H1 (cell line): ENCODE results near the gene NOD2. TPM values are rescaled to one million over a fixed set of nuclear protein-coding genes. Genes with fewer than 3 reads are reported as not detected.

Experiments
- CTCF ChIA-PET: fragments of 300-600 bp; sonication (Branson Sonifier 250); formaldehyde crosslinking; loops from one replicate; lab custom pipeline; 2021; ENCODE audit not compliant: partially characterized antibody; lab: Charles Lee
- POLR2A ChIA-PET: fragments of 300-600 bp; sonication (Branson Sonifier 250); formaldehyde crosslinking; loops from one replicate; lab custom pipeline; 2021; ENCODE audit warnings: inconsistent platforms; ENCODE audit not compliant: partially characterized antibody; lab: Charles Lee
- DNase-seq, 2 experiments: peaks; one replicate each; pipeline versions ENCODE4 v3.0.0 to v3.0.0-alpha.2; 2010 to 2022; ENCODE audit warnings: low spot score in 2 of 2, low read depth in 1 of 2, mixed read lengths in 1 of 2
- FAIRE-seq: peaks from 2 replicates; lab custom pipeline; 2011; peaks lifted over from hg19 to GRCh38; lab: Jason Lieb, UNC
- H2AFZ ChIP-seq: 2 replicates; pipeline ENCODE4 v1.8.1; 2012; ENCODE audit warnings: low read length, inconsistent platforms
- H2AK5ac ChIP-seq: 2 replicates; pipeline ENCODE4 v1.6.1; 2013; ENCODE audit warnings: low read depth, low read length
- H2BK120ac ChIP-seq: replicated peaks from 2 replicates; pipeline ENCODE3; 2013; ENCODE audit warnings: low read depth, low read length, inconsistent platforms
- H2BK12ac ChIP-seq: 2 replicates; pipeline ENCODE4 v1.6.1; 2013; ENCODE audit warnings: low read depth, low read length
- H2BK15ac ChIP-seq: 2 replicates; pipeline ENCODE4 v1.6.1; 2013; ENCODE audit warnings: low read length
- H2BK20ac ChIP-seq: 2 replicates; pipeline ENCODE4 v1.6.1; 2013; ENCODE audit warnings: low read length
- H2BK5ac ChIP-seq: 2 replicates; pipeline ENCODE4 v1.6.1; 2013; ENCODE audit warnings: low read depth, low read length
- H3K14ac ChIP-seq: 2 replicates; pipeline ENCODE4 v1.6.1; 2013; ENCODE audit warnings: inconsistent platforms; ENCODE audit not compliant: insufficient read length
- H3K18ac ChIP-seq: 2 replicates; pipeline ENCODE4 v1.6.1; 2013; ENCODE audit warnings: low read length; ENCODE audit errors: extremely low read depth
- H3K23ac ChIP-seq: 2 replicates; pipeline ENCODE4 v1.6.1; 2013; ENCODE audit warnings: inconsistent platforms; ENCODE audit not compliant: insufficient read length
- H3K23me2 ChIP-seq: 2 replicates; pipeline ENCODE4 v1.6.1; 2013; ENCODE audit warnings: low read depth, low read length
- H3K27ac ChIP-seq: 2 replicates; pipeline ENCODE4 v1.6.1; 2011; ENCODE audit warnings: low read depth, low read length, inconsistent platforms
- H3K27me3 ChIP-seq, 4 experiments: replicated peaks in 1 of 4; 1 replicate in 1 of 4; 2 replicates in 3 of 4; pipeline versions ENCODE4 v1.6.1 to v1.8.1; 2011 to 2013; ENCODE audit warnings: low read length in 3 of 4, mild to moderate bottlenecking in 3 of 4, inconsistent platforms in 2 of 4, mixed read lengths in 2 of 4, moderate library complexity in 1 of 4; ENCODE audit not compliant: control insufficient read depth in 3 of 4, insufficient read depth in 3 of 4; ENCODE audit errors: extremely low read depth in 1 of 4
- H3K36me3 ChIP-seq, 4 experiments: 2 replicates each; pipeline versions ENCODE4 v1.6.1 to v1.8.1; 2011 to 2013; ENCODE audit warnings: mild to moderate bottlenecking in 4 of 4, low read length in 3 of 4, moderate library complexity in 2 of 4, control low read depth in 1 of 4, inconsistent platforms in 1 of 4; ENCODE audit not compliant: insufficient read depth in 4 of 4, control insufficient read depth in 2 of 4
- H3K4ac ChIP-seq: replicated peaks from 2 replicates; pipeline ENCODE3; 2013; ENCODE audit warnings: low read length, low read depth, mixed read lengths, inconsistent platforms; ENCODE audit not compliant: insufficient read length
- H3K4me1 ChIP-seq, 4 experiments: replicated peaks in 1 of 4; 1 replicate in 1 of 4; 2 replicates in 3 of 4; pipeline versions ENCODE4 v1.6.1 to v1.8.1; 2011 to 2013; ENCODE audit warnings: low read length in 3 of 4, inconsistent platforms in 2 of 4, mixed read lengths in 1 of 4; ENCODE audit not compliant: insufficient read depth in 4 of 4, control insufficient read depth in 3 of 4
- H3K4me2 ChIP-seq, 2 experiments: 2 replicates each; pipeline versions ENCODE4 v1.6.1 to v1.8.1; 2011 to 2013; ENCODE audit warnings: low read depth in 2 of 2, low read length in 2 of 2, control low read depth in 1 of 2, inconsistent platforms in 1 of 2, mild to moderate bottlenecking in 1 of 2; ENCODE audit not compliant: insufficient read depth in 1 of 2
- H3K4me3 ChIP-seq, 4 experiments: fragments of 200-600, 300-600 bp in 1 of 4; sonication (generic), shearing (Covaris generic), sonication (Bioruptor Twin) in 1 of 4; 2 replicates each; pipeline versions ENCODE4 v1.5.1 to v1.8.1; 2011 to 2016; ENCODE audit warnings: low read length in 4 of 4, low read depth in 3 of 4, control low read depth in 2 of 4, inconsistent platforms in 2 of 4, mild to moderate bottlenecking in 2 of 4, mixed read lengths in 1 of 4, moderate library complexity in 1 of 4; ENCODE audit not compliant: insufficient read depth in 2 of 4; ENCODE audit errors: extremely low read depth in 1 of 4
- H3K56ac ChIP-seq: replicated peaks from 2 replicates; pipeline ENCODE3; 2013; ENCODE audit warnings: low read depth, mild to moderate bottlenecking, mixed read lengths, low read length, inconsistent platforms; ENCODE audit not compliant: insufficient read length
- H3K79me1 ChIP-seq: 2 replicates; pipeline ENCODE4 v1.6.1; 2013; ENCODE audit warnings: low read depth, low read length, control low read depth
- H3K79me2 ChIP-seq, 2 experiments: 2 replicates each; pipeline versions ENCODE4 v1.6.1 to v1.8.1; 2012 to 2013; ENCODE audit warnings: low read length in 2 of 2, mild to moderate bottlenecking in 2 of 2, inconsistent platforms in 1 of 2; ENCODE audit not compliant: insufficient read depth in 2 of 2, control insufficient read depth in 1 of 2
- H3K9ac ChIP-seq, 4 experiments: replicated peaks in 1 of 4; 1 replicate in 1 of 4; 2 replicates in 3 of 4; pipeline versions ENCODE4 v1.6.1 to v1.8.1; 2011 to 2013; ENCODE audit warnings: low read depth in 3 of 4, low read length in 3 of 4, control low read depth in 2 of 4, mild to moderate bottlenecking in 2 of 4, moderate library complexity in 2 of 4, inconsistent platforms in 1 of 4; ENCODE audit errors: extremely low read depth in 1 of 4
- H3K9me3 ChIP-seq, 2 experiments: 2 replicates each; pipeline versions ENCODE4 v1.6.1 to v1.8.1; 2012 to 2013; ENCODE audit warnings: mild to moderate bottlenecking in 2 of 2, moderate library complexity in 2 of 2, control low read depth in 1 of 2, inconsistent platforms in 1 of 2, low read depth in 1 of 2, low read length in 1 of 2, mixed read lengths in 1 of 2; ENCODE audit not compliant: insufficient read depth in 2 of 2
- H4K20me1 ChIP-seq, 2 experiments: replicated peaks in 1 of 2; 2 replicates each; pipeline versions ENCODE3 to v1.8.1; 2011 to 2013; ENCODE audit warnings: inconsistent platforms in 2 of 2, low read length in 2 of 2, mild to moderate bottlenecking in 1 of 2; ENCODE audit not compliant: insufficient read depth in 2 of 2, control insufficient read depth in 1 of 2
- H4K5ac ChIP-seq: 2 replicates; pipeline ENCODE4 v1.6.1; 2013; ENCODE audit warnings: low read length, low read depth, mixed read lengths, inconsistent platforms; ENCODE audit not compliant: insufficient read length
- H4K8ac ChIP-seq: 2 replicates; pipeline ENCODE4 v1.8.0; 2013; ENCODE audit warnings: mild to moderate bottlenecking, moderate library complexity, low read length, inconsistent platforms; ENCODE audit not compliant: insufficient read depth; ENCODE audit errors: extremely low read depth
- H4K91ac ChIP-seq: replicated peaks from 2 replicates; pipeline ENCODE3; 2013; ENCODE audit warnings: low read length, mixed read lengths, inconsistent platforms; ENCODE audit not compliant: insufficient read length
- CEBPB ChIP-seq: IDR thresholded peaks from 2 replicates; pipeline ENCODE4 v1.6.1; 2012; ENCODE audit warnings: low read depth, low read length
- EP300 ChIP-seq, 2 experiments: IDR thresholded peaks; 1 replicate in 1 of 2; 2 replicates in 1 of 2; pipeline ENCODE4 v1.6.1; 2011 to 2012; ENCODE audit warnings: low read depth in 2 of 2, low read length in 2 of 2, mild to moderate bottlenecking in 2 of 2, borderline replicate concordance in 1 of 2, inconsistent platforms in 1 of 2, moderate library complexity in 1 of 2
- KDM5A ChIP-seq: fragments of 200-600 bp; IDR thresholded peaks from 2 replicates; pipeline ENCODE4 v1.7.1; 2012; ENCODE audit warnings: mild to moderate bottlenecking, low read length, inconsistent platforms, mixed read lengths
- NRF1 ChIP-seq: IDR thresholded peaks from 2 replicates; pipeline ENCODE4 v1.6.1; 2011; ENCODE audit warnings: mild to moderate bottlenecking, low read depth, low read length, improper control_type of control experiment
- RAD21 ChIP-seq, 2 experiments: IDR thresholded peaks in 1 of 2; conservative IDR thresholded peaks in 1 of 2; 2 replicates each; pipeline ENCODE4 v1.6.1; 2011; ENCODE audit warnings: low read depth in 2 of 2, low read length in 2 of 2, improper control_type of control experiment in 1 of 2, inconsistent platforms in 1 of 2, mild to moderate bottlenecking in 1 of 2, moderate library complexity in 1 of 2
- RNF2 ChIP-seq: fragments of 200-900, 300-1000 bp; sonication (generic); IDR thresholded peaks from 2 replicates; pipeline ENCODE4 v1.7.1; 2016; ENCODE audit warnings: borderline replicate concordance, low read depth, mild to moderate bottlenecking, antibody characterized with exemption, low read length; ENCODE audit not compliant: poor library complexity, severe bottlenecking; ENCODE audit errors: missing control alignments
- SP4 ChIP-seq: IDR thresholded peaks from 2 replicates; pipeline ENCODE4 v1.6.1; 2012; ENCODE audit warnings: low read length, inconsistent platforms
- WGBS, 2 experiments: shearing (Covaris generic) in 1 of 2; methylation state at CpG; one replicate each; pipeline versions ENCODE4 v1.1.6 to v1.1.7; 2013 to 2015; ENCODE audit warnings: low lambda C conversion rate in 2 of 2, mixed read lengths in 2 of 2, inconsistent platforms in 1 of 2, low coverage in 1 of 2, missing lambda C conversion rate in 1 of 2; ENCODE audit not compliant: insufficient replicate concordance in 2 of 2, insufficient coverage in 1 of 2, insufficient read length in 1 of 2; ENCODE audit errors: extremely low coverage in 1 of 2, missing lambda C conversion rate in 1 of 2; 5-methylcytosine and 5-hydroxymethylcytosine counted together
- polyA plus RNA-seq, 7 experiments: library from polyadenylated mRNA; depleted of rRNA in 3 of 7; stranded (reverse) in 5 of 7; unstranded in 2 of 7; fragments of >200 nt in 5 of 7; fragments of 200-250 nt in 2 of 7; gene quantifications; 1 replicate in 5 of 7; 2 replicates in 1 of 7; 4 replicates in 1 of 7; pipeline versions ENCODE4 v1.2.1 to v1.2.3, GENCODE V29; 2011 to 2013; ENCODE audit warnings: missing spikeins in 2 of 7, mixed read lengths in 2 of 7
- total RNA-seq: library from RNA; stranded (reverse); fragmentation: NEBNext Ultra II Directional; extraction: Animal tissue kit (Norgen Biotek cat#: 25700); gene quantifications from 2 replicates; pipeline ENCODE4 v1.2.1, GENCODE V29; 2021

NOD2 gene
- total and polyA plus RNA-seq, 2 of the 8 experiments (the other 6 are each of a cell fraction or from before 2014, with no cell fraction given): 0.37 to 0.42 TPM

- POLR2A ChIA-PET: interaction anchor here (0.6 kb wide), 1 partner anchor 37 kb away, joined by 4 read pairs; no protein-coding TSS in a partner anchor
- Histone ChIP-seq H3K27ac (no peak overlapping the region), H3K4me1 (no peaks in the 10 kb centered on the region), H3K56ac (no peak overlapping the region), H2BK12ac (no peak overlapping the region), H3K23me2 (no peaks in the 10 kb centered on the region; the same call in 1 of the 2 replicates), H4K5ac (no peak overlapping the region), H4K91ac (no peak overlapping the region), H3K9me3 (no peaks in the 10 kb centered on the region), H2BK20ac (no peak overlapping the region), H2BK120ac (no peak overlapping the region), H3K4me2 (no peak overlapping the region), H2BK15ac (no peak overlapping the region), H3K79me2 (no peaks in the 10 kb centered on the region), H4K8ac (no peak overlapping the region), H3K79me1 (no peaks in the 10 kb centered on the region), H2BK5ac (no peak overlapping the region), H3K23ac (no peak overlapping the region), H3K4me3 (no peak overlapping the region), H2AK5ac (no peak overlapping the region), H3K27me3 (no peaks in the 10 kb centered on the region), H3K9ac (no peak overlapping the region), H3K18ac (no peak overlapping the region), H2AFZ (no peak overlapping the region), H3K4ac (no peak overlapping the region), H3K36me3 (peaks cover 0 to 3% (median 0%) of the 10 kb centered on the region in 4 experiments; a peak in 2 of 8 replicates), H3K14ac (no peak overlapping the region), H4K20me1 (no peaks in the 10 kb centered on the region)
- DNase-seq (no peak), FAIRE-seq (no peak)
- CTCF ChIA-PET: no interaction called here
- WGBS, 2 experiments: 90% methylated on average over 3 of the region's 3 CpGs; no CpG with 5 or more reads in 1 of the 2 experiments
- no peak for TF ChIP-seq RAD21 (IDR thresholded peaks at IDR 0.05 in 1 of 2, conservative IDR thresholded peaks at IDR 0.05 in 1 of 2; ENCODE audit: low read depth in 2 of 2, low read length in 2 of 2)
- TF ChIP-seq SP4: no peak
- TF ChIP-seq NRF1: no peak
- TF ChIP-seq KDM5A: no peak
- no peak for TF ChIP-seq RNF2
- TF ChIP-seq EP300 (IDR thresholded peaks at IDR 0.05; ENCODE audit: borderline replicate concordance in 1 of 2, low read depth in 2 of 2, low read length in 2 of 2): no peak
- TF ChIP-seq CEBPB: no peak
These were observed 63.1 kb downstream of the NOD2 start for GRCh38 chr16:50756473-50756872.
